Ectodermal cell (in vitro differentiated cells): Measurements from ENCODE around the gene ZNF579.

Experiments used
- H3K27ac ChIP-seq: 2 replicates; pipeline ENCODE4 v1.7.0; 2013; ENCODE audit warnings: mild to moderate bottlenecking, low read depth, low read length; ENCODE audit not compliant: insufficient read depth, poor library complexity, severe bottlenecking
- H3K27me3 ChIP-seq: 2 replicates; pipeline ENCODE4 v1.7.0; 2013; ENCODE audit warnings: mild to moderate bottlenecking, low read length; ENCODE audit not compliant: insufficient read depth, control insufficient read depth, poor library complexity, severe bottlenecking
- H3K36me3 ChIP-seq: one replicate; pipeline ENCODE4 v1.7.0; 2013; ENCODE audit warnings: low read length; ENCODE audit not compliant: control insufficient read depth, insufficient read depth
- H3K4me1 ChIP-seq: one replicate; pipeline ENCODE4 v1.7.0; 2013; ENCODE audit warnings: low read length; ENCODE audit not compliant: control insufficient read depth, insufficient read depth
- H3K4me3 ChIP-seq: 2 replicates; pipeline ENCODE4 v1.7.0; 2013; ENCODE audit warnings: low read depth, low read length, control low read depth; ENCODE audit not compliant: insufficient read depth
- H3K9me3 ChIP-seq: 2 replicates; pipeline ENCODE4 v1.7.0; 2013; ENCODE audit warnings: mild to moderate bottlenecking, low read length, moderate library complexity; ENCODE audit not compliant: control insufficient read depth
- WGBS, 2 experiments: methylation state at CpG; one replicate each; pipeline ENCODE4 v1.1.7; 2013; ENCODE audit warnings: missing lambda C conversion rate in 2 of 2; 5-methylcytosine and 5-hydroxymethylcytosine counted together

Gene ZNF579

DNA sequence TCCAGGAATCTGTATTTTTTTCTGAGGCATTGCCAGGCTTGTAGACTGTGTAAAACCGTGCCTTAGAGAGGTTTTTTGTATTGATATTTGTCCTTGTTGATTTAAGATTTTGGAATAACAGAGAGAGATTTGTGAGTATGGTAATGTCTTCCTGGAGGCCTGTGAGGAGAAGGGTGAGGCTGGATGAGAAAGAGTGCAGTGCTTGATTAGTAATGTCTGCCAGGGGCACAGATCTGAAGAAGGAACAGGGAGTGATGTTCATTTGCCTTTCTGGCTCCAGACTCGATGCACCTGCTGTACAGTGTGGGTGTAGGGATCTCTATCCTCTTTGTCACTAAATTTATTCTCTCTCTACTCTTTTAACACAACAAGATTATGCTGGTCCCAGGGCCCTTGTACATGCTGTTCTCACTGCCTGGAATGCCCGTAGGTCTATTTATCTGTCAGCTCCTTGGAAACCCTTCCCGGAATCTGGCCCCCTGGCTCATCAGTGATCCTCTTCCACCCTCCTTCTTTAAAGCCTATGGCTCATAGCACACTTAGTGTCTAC, 14.4 kb upstream of the ZNF579 start:
- WGBS, 2 experiments, result 96 to 97% methylated on average over 4 of the region's 4 CpGs
- Histone ChIP-seq H3K36me3 (peaks cover 17% of the 10 kb centered on the region), H3K27me3 (no peaks in the 10 kb centered on the region), H3K9me3 (no peaks in the 10 kb centered on the region), H3K4me1 (peaks cover 12% of the 10 kb centered on the region), H3K27ac (no peak overlapping the region), H3K4me3 (no peak overlapping the region)

DNA sequence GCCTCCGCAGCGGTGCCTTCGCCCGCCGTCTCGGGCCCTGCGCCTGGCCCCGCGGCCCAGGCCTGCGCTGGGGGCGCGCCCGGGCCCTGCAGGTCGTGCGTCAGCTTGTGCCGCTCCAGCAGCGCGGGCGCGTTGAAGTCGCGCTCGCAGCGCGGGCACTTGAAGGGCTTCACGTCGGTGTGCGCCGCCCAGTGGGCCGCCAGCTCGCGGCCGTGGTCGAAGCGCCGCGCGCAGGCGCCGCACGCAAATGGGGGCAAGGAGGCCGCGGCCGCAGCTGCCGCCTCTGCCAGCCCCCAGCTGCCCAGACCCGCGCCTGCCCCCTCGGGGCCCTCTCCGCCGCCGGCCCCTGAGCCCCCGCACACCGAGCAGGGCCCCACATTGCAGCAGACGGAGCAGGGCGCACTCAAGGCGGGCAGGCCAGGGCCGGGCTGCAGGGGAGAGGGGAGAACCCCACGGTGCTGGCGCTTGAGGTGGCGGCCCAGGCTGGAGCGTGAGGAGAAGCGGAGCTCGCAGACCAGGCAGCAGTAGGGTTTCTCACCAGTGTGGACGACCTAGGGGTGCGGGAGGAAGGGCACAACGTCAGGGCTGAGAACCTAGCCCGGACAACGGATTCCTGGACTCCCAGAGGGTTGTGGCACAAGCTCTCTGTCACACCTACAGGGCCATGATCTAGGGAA, 12.6 kb upstream of the ZNF579 start:
- H3K9me3 ChIP-seq, result no peaks in the 10 kb centered on the region
- 96 to 97% methylated on average over 68 of the region's 68 CpGs for WGBS, 2 experiments
- H3K27ac ChIP-seq, result no peak overlapping the region
- H3K27me3 ChIP-seq, result no peaks in the 10 kb centered on the region
- H3K36me3 ChIP-seq, result peaks cover 17% of the 10 kb centered on the region
- H3K4me1 ChIP-seq, result peaks cover 17% of the 10 kb centered on the region
- H3K4me3 ChIP-seq, result no peak overlapping the region

DNA sequence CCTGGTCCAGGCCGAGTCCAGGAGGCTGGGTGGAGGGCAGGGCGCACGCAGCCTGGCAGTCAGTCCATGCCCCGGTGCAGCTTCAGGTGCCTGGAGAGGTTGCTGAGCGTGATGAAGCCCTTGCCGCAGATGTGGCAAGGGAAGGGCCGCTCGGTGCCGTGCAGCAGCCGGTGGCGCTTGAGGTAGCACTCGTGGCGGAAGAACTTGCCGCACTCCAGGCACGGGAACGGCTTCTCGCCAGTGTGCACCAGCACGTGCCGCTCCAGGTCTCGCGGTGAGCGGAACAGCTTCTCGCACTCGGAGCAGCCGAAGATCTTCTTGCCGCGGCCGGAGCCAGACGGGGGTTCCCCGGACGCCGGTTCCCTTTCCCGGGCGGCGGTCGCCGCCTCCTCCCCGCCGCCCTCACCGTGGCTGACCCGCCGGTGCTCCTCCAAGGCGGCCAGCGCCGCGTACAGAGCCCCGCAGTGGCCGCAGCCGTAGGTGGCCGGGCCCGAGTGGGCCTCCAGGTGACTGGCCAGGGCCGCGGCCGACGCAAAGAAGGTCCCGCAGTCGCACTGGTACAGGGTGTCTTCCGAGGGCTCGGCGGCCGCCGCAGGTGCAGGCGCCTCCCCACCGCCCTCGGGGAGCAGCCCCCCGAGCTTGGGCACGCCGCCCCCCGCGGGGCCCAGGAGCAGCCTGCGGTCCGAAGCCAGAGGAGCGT, 11.9 kb upstream of the ZNF579 start:
- H3K9me3 ChIP-seq, result no peaks in the 10 kb centered on the region
- peaks cover 10% of the 10 kb centered on the region for H3K4me1 ChIP-seq
- H3K27me3 ChIP-seq, result no peaks in the 10 kb centered on the region
- WGBS, 2 experiments, result 97% methylated on average over 73 of the region's 73 CpGs
- peaks cover 17% of the 10 kb centered on the region for H3K36me3 ChIP-seq
- no peak overlapping the region for H3K4me3 ChIP-seq
- H3K27ac ChIP-seq, result no peak overlapping the region

DNA sequence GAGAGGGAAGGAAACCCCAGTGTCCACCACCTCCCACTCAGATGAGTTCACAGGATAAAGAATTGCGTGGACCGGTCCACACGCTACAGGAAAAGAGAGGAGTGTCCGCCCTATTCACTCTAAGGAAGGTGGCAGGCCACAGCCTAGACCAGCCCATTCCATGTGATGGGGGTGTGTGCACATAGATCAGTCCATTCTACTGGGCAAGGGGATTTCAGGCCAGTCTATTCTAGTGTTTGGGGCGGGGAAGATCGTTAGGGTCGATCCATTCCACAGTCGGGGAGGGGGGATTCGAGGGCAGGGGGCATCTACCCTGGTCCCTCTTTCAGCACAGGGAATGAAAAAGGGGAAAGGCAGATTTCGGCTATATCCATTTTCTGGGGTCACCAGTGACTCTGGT, 10.9 kb upstream of the ZNF579 start:
- Histone ChIP-seq H3K27ac (no peak overlapping the region), H3K9me3 (no peaks in the 10 kb centered on the region), H3K36me3 (peaks cover 17% of the 10 kb centered on the region), H3K4me3 (no peak overlapping the region), H3K27me3 (no peaks in the 10 kb centered on the region), H3K4me1 (peaks cover 9% of the 10 kb centered on the region)
- WGBS, 2 experiments, result 87 to 91% methylated on average over 10 of the region's 10 CpGs

DNA sequence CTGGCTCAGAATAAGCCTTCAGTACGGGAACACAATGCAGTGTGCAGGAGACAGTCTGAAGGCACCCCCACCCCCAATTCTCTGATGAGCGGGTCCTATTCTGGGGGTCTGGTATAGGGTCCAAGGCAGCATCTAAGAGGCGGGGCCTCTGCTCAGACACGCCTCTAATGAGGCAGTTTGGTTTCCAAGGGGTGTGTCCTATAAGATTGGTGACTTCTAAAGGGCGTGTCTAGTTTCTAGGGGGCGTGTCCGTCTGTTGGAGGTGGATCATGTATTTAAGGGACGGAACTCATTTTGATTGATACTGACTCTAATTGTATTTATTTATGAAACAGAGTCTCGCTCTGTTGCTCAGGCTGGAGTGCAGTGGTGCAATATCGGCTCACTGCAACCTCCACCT, 10.0 kb upstream of the ZNF579 start:
- Histone ChIP-seq H3K9me3 (no peaks in the 10 kb centered on the region), H3K4me3 (no peak overlapping the region), H3K4me1 (peaks cover 9% of the 10 kb centered on the region), H3K27ac (no peak overlapping the region), H3K36me3 (peaks cover 13% of the 10 kb centered on the region), H3K27me3 (no peaks in the 10 kb centered on the region)
- 91% methylated on average over 10 of the region's 10 CpGs for WGBS, 2 experiments

DNA sequence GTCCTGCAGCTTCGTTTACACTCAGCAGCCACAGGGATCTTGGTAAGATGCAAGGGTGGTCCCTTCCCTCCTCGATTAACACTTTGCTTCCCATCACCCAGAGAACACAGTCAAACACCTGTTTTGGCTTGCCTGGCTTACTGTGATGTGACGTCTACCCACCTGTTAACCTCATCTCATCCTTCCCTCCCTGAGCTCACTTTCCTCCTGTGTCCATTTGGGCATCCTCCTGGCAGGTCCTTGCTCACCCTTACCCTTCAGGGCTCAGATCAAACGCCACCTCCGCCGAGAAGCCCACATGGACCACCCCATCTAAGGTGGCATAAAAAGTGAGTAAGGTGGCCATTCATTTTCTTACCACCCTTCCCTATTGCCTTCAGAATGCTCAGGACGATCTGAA, 9.5 kb upstream of the ZNF579 start:
- 60 to 67% methylated on average over 7 of the region's 7 CpGs for WGBS, 2 experiments
- Histone ChIP-seq H3K36me3 (peaks cover 8% of the 10 kb centered on the region), H3K9me3 (no peaks in the 10 kb centered on the region), H3K4me1 (peaks cover 13% of the 10 kb centered on the region), H3K4me3 (no peak overlapping the region), H3K27ac (no peak overlapping the region), H3K27me3 (no peaks in the 10 kb centered on the region)

DNA sequence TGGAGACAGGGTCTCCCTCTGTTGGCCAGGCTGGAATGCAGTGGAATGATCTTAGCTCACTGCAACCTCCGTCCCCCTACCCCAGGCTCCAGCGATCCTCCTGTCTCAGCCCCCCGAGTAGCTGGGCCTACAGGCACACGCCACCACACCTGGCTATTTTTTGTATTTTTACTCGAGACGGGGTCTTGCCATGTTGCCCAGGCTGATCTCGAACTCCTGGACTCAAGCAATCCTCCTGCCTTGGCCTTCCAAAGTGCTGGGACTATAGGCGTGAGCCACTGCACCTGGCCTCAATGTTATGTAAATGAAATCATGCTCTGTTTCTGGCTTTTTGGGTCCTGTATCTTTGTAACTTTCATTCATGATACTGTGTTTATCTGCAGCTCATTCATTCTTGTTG, 8.1 kb upstream of the ZNF579 start:
- Histone ChIP-seq H3K9me3 (no peaks in the 10 kb centered on the region), H3K27ac (no peak overlapping the region), H3K4me1 (peaks cover 13% of the 10 kb centered on the region), H3K36me3 (peaks cover 3% of the 10 kb centered on the region), H3K4me3 (no peak overlapping the region), H3K27me3 (no peaks in the 10 kb centered on the region)
- WGBS, 2 experiments, result 87 to 92% methylated on average over 8 of the region's 8 CpGs

DNA sequence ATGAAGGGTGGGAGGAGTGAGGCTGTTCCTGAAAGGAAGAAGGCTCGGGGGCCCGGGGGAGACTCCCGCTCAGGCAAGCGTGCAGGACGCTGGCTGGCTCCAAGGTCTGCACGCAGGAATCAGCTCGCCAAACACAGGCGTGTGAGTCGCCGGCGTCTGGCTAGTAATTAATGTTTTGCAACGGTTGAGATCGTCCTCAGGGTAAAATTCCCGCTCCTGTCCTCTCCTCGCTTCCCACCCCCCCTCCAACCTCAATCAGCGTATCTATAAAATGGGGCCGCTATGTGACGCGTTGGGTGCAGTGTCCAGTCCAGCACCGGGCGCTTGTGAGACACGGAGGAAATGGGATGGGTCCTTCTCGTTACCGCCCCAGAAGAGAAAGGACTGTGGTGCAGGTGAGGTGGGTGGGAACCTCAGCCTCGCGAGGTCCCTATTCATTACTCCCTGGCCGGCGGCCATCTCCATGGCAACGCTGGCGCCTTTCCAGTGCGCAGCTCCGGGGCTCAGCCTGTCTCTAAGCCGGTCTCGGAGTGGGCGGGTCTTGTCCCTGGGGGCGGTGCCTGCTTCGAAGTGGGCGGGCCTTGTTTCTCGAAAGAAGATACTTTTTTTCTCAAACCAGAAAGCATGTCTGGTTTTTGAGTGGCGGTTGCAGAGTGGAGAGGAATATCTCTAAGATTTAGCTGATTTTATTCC, 6.5 kb upstream of the ZNF579 start:
- WGBS, 2 experiments, result 1 to 2% methylated on average over 40 of the region's 40 CpGs
- H3K4me1 ChIP-seq, result peaks cover 13% of the 10 kb centered on the region
- H3K27me3 ChIP-seq, result peaks cover 1% of the 10 kb centered on the region
- peaks cover 3% of the 10 kb centered on the region for H3K36me3 ChIP-seq
- H3K9me3 ChIP-seq, result no peaks in the 10 kb centered on the region
- H3K27ac ChIP-seq, result peak overlapping the region; percentile 92
- peak overlapping the region; percentile 48 for H3K4me3 ChIP-seq

DNA sequence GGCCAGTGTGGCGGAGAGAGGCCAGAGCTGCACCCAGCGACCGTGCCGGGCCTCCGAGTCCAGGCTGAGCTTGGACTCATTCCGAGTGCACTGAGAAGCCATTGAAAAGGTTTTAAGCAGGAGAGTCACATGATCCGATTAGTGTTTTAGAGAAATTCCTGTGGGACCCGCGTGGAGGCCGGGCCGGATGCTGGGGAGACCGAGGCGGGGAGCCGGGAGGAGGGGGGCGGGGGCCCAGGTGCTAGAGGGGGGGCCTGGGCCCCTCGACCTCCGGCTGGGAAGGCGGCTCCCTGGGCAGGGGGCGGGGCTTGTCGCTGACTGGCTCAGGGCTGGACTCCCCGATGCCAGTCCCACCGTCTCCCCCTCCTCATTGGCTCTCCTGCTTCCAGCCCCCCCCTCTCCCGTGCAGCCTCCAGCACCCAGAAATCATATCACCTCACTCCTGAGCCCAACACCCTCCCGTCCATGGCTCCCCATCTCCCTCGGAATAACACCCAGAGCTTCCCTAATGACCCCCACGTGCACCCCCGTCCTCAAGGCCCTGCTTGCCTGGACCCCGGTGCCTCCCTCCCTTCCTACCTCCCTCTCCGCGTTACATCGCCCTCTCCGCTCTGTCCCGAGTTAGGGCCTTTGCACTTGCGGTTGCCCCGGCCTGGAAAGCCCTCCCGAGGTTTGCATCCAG, 5.2 kb upstream of the ZNF579 start:
- Histone ChIP-seq H3K4me3 (peak overlapping the region; percentile 1), H3K9me3 (no peaks in the 10 kb centered on the region), H3K27me3 (peaks cover 4% of the 10 kb centered on the region), H3K4me1 (peaks cover 13% of the 10 kb centered on the region), H3K27ac (peak overlapping the region; percentile 38), H3K36me3 (no peaks in the 10 kb centered on the region)
- 6% methylated on average over 36 of the region's 36 CpGs for WGBS, 2 experiments

DNA sequence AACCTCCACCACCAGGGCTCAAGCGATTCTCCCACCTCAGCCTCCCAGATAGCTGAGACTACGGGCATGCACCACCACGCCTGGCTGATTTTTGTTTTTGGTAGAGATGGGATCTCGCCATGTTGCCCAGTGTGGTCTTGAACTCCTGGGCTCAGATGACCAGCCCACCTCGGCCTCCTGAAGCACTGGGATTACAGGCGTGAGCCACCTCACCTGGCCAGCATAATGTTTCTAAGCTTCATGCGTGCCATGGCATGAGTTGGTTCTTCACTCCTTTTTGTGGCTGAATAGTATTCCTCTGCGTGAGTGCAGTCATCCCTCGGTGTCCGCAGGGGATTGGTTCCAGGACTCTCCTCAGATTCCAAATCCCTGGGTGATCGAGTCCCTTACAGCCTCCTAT, 4.2 kb upstream of the ZNF579 start:
- H3K36me3 ChIP-seq, result no peaks in the 10 kb centered on the region
- H3K27ac ChIP-seq, result no peak overlapping the region
- 94 to 95% methylated on average over 11 of the region's 11 CpGs for WGBS, 2 experiments
- no peaks in the 10 kb centered on the region for H3K9me3 ChIP-seq
- H3K4me1 ChIP-seq, result peaks cover 8% of the 10 kb centered on the region
- H3K27me3 ChIP-seq, result peaks cover 4% of the 10 kb centered on the region
- H3K4me3 ChIP-seq, result no peak overlapping the region
